CD4-positive, alpha-beta T cell treated with Interleukin-15 for 4 hours (primary cell): ENCODE results near the gene MKNK2.
"Not testable (repeated sequence)": the region's sequence is repeated elsewhere in the genome, so short reads cannot be mapped to it uniquely, and the experiment has no call there.

Source experiments
- DNase-seq: peaks from one replicate; pipeline ENCODE4 v3.0.0-alpha.2; 2020; ENCODE audit warnings: low spot score

Gene MKNK2

DNA sequence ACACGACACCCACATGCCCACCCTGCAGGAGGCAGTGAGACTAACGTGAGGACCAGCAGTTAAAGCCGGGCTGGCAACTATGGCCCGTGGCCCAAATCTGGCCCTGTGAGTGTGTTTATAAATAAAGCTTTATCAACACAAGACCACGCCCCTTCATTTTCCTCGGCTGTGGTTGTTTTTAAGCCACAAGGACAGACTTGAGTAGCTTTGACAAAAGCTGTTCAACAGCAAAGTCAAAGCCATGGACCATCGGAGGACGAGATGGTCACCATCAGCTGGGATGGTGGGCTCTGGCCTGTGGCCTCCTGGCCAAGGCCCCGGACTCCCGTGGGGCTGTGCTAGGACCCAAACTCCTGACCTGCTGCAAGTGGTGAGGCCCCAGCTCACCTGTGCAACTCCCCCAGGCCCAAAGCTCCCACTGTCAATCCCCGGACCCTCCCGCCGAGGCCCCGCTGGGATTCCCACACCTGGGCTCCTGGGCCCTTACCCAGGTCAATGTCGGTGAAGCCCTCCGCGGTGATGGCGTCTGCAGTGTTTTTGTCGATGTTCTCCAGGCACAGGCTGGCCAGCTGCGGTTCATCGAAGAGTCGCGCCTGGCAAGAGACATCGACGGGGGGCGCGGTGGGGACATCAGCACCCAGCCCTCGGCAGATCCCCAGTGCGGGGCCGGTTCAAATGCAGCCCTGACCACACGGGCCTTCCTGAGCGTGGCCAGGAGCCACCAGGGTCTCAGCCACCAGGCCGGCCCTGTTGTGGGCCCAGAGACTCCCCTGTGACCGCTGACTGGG lies 60.6 kb downstream of the MKNK2 start:
- no peak for DNase-seq

GRCh38 chr19:1989513-1990229 lies 61.4 kb downstream of the MKNK2 start:
- no peak for DNase-seq

GRCh38 chr19:1988464-1988863 lies 62.6 kb downstream of the MKNK2 start:
- not testable (repeated sequence) for DNase-seq
